GM19328 (cell line): ENCODE data around the gene USP37.

Experiments used
- ATAC-seq: cut with Tn5 transposase; IDR thresholded peaks from one replicate; pipeline ENCODE4 v1.9.1; 2021; ENCODE audit warnings: mild to moderate bottlenecking, moderate library complexity; ENCODE audit not compliant: unreplicated experiment

USP37 gene

DNA sequence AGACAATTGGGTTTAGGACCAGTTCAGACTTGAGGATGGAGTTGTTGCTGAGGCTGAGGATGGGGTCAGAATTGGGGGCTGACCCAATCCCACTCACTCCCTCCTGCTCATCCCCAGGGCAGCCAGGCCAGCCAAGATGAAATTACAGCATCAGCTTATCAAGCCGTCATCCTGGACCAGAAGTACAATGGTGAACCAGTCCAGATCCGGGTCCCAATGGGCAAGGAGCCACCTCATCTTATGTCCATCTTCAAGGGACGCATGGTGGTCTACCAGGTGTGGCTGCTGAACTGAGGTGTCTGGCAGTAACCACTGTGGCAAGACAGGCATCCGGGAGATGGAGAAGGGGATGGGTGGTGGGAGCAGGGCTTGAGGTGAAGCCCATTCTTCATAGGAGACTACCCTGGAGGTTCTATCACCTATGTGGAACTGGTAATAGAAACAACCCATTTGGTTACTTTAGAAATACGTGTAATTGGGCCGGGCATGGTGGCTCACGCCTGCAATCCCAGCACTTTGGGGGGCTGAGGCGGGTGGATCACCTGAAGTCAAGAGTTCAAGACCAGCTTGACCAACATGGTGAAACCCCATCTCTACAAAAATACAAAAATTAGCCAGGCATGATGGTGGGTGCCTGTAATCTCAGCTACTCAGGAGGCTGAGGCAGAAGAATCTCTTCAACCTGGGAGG is 135.3 kb downstream of the USP37 start:
- ATAC-seq: no peak

GRCh38 chr2:218431878-218432277 is 136.3 kb downstream of the USP37 start:
- no peak for ATAC-seq

DNA sequence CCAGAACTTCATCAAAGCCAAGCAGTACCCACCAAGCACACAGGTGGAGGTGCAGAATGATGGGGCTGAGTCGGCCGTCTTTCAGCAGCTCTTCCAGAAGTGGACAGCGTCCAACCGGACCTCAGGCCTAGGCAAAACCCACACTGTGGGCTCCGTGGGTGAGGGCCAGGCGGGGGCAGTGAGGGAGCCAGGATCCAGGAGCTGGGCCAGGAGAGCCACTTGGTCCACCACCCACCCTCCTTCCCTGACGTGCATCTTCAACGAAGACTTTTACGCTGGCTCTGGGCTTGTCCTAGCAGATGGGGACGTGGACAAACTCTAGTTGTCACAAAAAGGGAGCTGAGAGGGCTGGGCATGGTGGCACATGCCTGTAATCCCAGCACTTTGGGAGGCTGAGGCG is 137.4 kb downstream of the USP37 start:
- ATAC-seq: no peak

GRCh38 chr2:218429911-218430692 is 138.0 kb downstream of the USP37 start:
- ATAC-seq: no peak

DNA sequence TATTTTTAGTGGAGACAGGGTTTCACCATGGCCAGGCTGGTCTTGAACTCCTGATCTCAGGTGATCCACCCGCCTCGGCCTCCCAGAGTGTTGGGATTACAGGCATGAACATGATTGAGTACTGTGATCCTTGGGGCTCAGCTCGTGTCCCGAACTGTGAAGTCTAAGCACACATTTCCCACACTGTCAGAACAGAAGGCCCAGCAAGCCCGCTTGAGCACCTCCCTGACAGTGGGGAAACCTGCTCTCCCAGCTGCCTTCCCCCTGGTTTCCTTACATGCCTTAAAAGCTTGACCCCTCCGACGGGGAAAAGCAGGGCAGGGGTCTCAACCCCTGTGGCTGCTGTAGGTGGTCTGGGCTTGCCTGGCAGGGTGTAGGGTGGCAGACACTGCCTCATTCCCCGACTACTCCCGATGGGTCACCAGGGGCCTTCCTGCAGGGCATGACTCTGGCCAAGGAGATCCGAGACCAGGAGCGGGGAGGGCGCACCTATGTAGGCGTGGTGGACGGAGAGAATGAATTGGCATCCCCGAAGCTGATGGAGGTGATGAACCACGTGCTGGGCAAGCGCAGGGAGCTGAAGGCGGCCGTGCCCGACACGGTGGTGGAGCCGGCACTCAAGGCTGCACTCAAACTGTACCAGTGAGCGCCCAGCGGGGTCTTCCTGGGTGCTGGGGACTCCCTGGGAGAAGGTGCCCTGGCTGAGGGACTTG is 139.1 kb downstream of the USP37 start:
- no peak for ATAC-seq

DNA sequence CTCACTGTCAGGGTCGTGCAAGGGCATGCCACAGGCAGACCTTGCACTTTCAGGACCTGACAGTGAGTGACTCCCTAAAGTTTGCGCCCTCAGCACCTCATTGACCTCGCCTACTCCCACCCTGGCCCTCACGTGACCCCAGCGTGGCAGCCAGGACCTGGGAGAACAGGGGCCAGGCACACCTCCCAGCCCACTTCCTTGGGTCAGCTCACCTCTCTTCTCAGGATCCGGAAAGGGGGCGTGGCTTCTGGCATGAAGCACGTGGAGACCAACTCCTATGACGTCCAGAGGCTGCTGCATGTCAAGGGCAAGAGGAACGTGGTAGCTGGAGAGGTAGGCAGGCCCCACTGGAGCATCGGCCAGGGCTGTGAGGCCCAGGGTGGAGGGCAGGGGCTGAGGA is 140.4 kb downstream of the USP37 start:
- no peak for ATAC-seq

DNA sequence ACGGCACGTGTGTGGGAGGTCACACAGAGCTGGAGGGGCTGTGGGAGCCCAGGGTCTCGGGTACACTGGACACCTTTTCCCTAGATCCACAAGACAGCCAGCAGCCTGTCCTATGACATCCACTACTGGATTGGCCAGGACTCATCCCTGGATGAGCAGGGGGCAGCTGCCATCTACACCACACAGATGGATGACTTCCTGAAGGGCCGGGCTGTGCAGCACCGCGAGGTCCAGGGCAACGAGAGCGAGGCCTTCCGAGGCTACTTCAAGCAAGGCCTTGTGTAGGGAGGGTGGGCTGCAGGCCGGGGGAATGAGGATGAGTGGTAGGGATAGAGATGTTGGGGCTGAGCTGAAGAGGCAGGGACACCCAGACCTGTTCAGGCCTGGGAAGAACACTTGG is 142.6 kb downstream of the USP37 start:
- no peak for ATAC-seq

DNA sequence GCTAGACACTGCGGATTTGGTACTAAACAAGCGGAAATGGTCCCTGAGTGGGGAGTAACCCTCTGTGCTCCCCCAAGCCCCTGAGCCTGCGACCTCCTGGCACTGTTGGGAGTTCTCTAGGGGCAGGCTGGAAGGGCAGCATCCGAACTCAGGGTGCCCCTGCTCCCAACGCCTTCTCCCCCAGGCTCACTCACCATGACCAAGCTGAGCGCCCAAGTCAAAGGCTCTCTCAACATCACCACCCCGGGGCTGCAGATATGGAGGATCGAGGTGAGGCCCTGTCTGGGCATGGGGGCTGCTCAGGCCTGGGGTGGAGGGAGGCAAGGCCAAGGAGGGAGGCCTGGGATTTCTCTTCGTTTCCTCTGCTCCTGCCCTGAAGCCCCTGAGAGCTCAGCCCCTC is 144.6 kb downstream of the USP37 start:
- ATAC-seq: no peak

GRCh38 chr2:218422403-218423086 is 145.6 kb downstream of the USP37 start:
- no peak for ATAC-seq

GRCh38 chr2:218421027-218421426 is 147.1 kb downstream of the USP37 start:
- no peak for ATAC-seq

DNA sequence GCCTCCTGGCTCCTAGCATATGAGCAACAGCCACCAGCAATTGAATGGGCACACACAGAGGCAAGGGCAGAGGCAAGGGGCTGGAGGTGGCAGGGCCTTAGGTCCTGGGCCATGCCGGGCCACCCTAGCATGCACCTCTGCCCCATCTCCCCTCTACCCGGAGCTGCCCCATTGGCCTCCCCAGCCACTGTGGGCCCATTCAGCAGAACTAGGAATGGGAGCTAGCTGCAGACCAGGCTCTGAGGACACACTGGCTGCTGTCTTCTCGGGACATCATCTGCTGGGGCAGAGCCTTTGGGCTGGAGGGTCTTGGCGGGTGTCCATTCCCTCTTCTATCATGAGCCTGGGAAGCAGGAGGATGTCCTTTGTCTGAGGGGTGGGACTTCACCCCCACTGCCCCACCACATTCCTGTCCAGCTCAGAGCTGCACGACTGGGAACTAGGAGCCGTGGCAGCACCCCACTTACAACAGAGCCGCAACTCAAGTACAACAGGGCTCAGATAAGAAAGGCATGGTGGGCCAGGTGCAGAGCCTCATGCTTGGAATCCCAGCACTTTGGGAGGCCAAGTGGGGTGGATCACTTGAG is 148.4 kb downstream of the USP37 start:
- ATAC-seq: no peak

- ATAC-seq: no peak
Observed at GRCh38 chr2:218418717-218419458, 149.3 kb downstream of the USP37 start, which contains the start of gene VIL1. Gene VIL1, plus strand, starts transcription at chr2:218419123. Its CDS starts 4,656 bp downstream, at chr2:218423779.

GRCh38 chr2:218418321-218418716 is 149.8 kb downstream of the USP37 start:
- no peak for ATAC-seq

- ATAC-seq: no peak
Observed at GRCh38 chr2:218407717-218408116, 160.4 kb downstream of the USP37 start.

DNA sequence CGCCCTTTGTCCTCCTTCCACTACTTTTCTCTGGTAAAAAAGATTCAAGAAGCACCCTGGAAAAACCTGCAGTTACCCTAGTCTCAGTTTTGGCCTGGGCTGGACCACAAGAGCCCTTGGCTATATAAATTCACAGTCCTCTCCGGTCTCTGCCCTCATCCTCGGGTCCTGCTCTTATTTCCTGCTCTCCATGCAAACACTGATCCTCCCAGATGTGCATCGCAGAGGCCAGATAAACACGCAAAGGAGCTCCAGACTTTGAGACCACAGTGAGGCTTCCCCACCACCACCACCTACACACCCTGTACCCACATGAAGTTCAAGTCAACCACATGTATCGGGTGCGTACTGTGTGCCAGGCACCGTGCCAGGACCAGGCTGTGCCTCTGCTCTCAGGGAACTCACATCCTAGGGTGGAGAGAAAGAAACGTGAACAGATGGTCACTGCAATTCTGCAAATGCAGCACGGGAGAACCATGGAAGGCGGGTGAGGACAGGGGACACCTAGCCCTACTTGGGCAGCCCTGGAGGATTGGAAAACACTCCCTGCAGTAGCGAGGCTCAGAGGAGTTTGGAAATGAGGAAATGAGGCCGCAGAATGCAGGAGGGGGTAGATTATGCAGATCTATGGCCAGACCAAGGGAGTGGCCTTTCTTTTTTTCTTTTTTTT is 161.1 kb downstream of the USP37 start:
- ATAC-seq: no peak

GRCh38 chr2:218406209-218406948 is 161.8 kb downstream of the USP37 start:
- peak; percentile 78 for ATAC-seq

DNA sequence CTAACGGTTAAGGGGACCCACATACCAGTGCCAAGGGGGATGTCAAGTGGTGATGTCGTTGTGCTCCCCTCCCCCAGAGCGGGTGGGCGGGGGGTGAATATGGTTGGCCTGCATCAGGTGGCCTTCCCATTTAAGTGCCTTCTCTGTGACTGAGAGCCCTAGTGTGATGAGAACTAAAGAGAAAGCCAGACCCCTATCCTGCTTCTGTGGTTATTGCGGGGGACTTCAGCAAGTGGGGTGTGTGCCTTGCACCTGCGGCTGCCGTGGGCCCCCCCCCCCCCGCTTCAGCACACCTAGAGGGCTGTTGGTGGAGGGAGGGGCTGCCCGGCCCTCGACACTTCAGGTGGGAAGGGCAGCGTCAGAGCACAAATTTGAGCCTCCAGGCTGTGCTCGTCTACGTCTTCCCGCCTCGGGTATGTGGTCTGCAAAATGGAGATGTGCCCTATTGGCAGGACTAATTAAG is 162.4 kb downstream of the USP37 start:
- ATAC-seq: no peak

GRCh38 chr2:218405086-218405745 is 162.9 kb downstream of the USP37 start:
- ATAC-seq: no peak
